K562 (cell line): ENCODE results near the gene CCSAP. TPM values are rescaled to one million over a fixed set of nuclear protein-coding genes. Genes with fewer than 3 reads are reported as not detected.
A peak's percentile ranks its signal among the peaks of the same experiment; 100 is the strongest.

Experiments
- ATAC-seq: fragments of 200-7000 bp; cut with Tn5 transposase; 3 replicates; pipeline ENCODE4 v1.9.1; 2020; ENCODE audit warnings: moderate library complexity
- BruUV-seq: library from RNA; stranded (reverse); fragments of 400-500 nt; replicated peaks from 2 replicates; lab custom pipeline; 2021; lab: Mats Ljungman, UMichigan
- CTCF ChIA-PET: fragments of 300-600 bp; formaldehyde crosslinking; extraction: SDS; loops from one replicate; lab custom pipeline; 2021; ENCODE audit warnings: low intra/inter-chr PET ratio; lab: Yijun Ruan, JAX
- POLR2A ChIA-PET: fragments of 300-600, 350-650 bp; sonication (Branson Sonifier 250); formaldehyde crosslinking; extraction: SDS; loops from one replicate; lab custom pipeline; 2021; ENCODE audit warnings: antibody characterized with exemption, inconsistent platforms; lab: Yijun Ruan, JAX
- DNase-seq, 4 experiments: peaks; one replicate each; pipeline versions ENCODE4 v3.0.0 to v3.0.0-alpha.2; 2011 to 2018; ENCODE audit warnings: low spot score in 3 of 4, mixed read lengths in 3 of 4; ENCODE audit errors: extremely low read depth in 1 of 4
- FAIRE-seq: peaks from 2 replicates; lab custom pipeline; 2011; peaks lifted over from hg19 to GRCh38; lab: Jason Lieb, UNC
- H2AFZ ChIP-seq: 2 replicates; pipeline ENCODE4 v1.6.0; 2011; ENCODE audit warnings: low read depth, low read length, control low read depth, inconsistent platforms
- H3K27ac ChIP-seq: fragments of 200-600 bp; 3 replicates; pipeline ENCODE4 v1.8.0; 2011; ENCODE audit warnings: low read depth, mild to moderate bottlenecking, control low read depth, inconsistent platforms, low read length, moderate library complexity, mixed read lengths; ENCODE audit errors: extremely low read depth
- H3K27me3 ChIP-seq, 2 experiments: fragments of 300-600 bp in 1 of 2; 2 replicates in 1 of 2; 3 replicates in 1 of 2; pipeline versions ENCODE4 v1.6.0 to v1.8.0; 2011; ENCODE audit warnings: inconsistent platforms in 2 of 2, low read length in 2 of 2, mild to moderate bottlenecking in 1 of 2, mixed read lengths in 1 of 2, moderate library complexity in 1 of 2; ENCODE audit not compliant: control insufficient read depth in 2 of 2, insufficient read depth in 2 of 2
- H3K36me3 ChIP-seq: fragments of 300-600 bp; 3 replicates; pipeline ENCODE4 v1.8.0; 2011; ENCODE audit warnings: mild to moderate bottlenecking, low read length, inconsistent platforms; ENCODE audit not compliant: control insufficient read depth, insufficient read depth
- H3K4me1 ChIP-seq, 2 experiments: fragments of 200-600 bp in 1 of 2; replicated peaks in 1 of 2; 2 replicates in 1 of 2; 3 replicates in 1 of 2; pipeline versions ENCODE4 v1.5.1 to v1.8.0; 2011; ENCODE audit warnings: inconsistent platforms in 2 of 2, low read length in 2 of 2, mild to moderate bottlenecking in 1 of 2, mixed read lengths in 1 of 2, moderate library complexity in 1 of 2; ENCODE audit not compliant: control insufficient read depth in 2 of 2, insufficient read depth in 2 of 2
- H3K4me2 ChIP-seq: 2 replicates; pipeline ENCODE4 v1.6.1; 2011; ENCODE audit warnings: low read length, control low read depth, inconsistent platforms, mixed read lengths; ENCODE audit not compliant: insufficient read depth
- H3K4me3 ChIP-seq: fragments of 200-600 bp; sonication (generic), shearing (Covaris generic); 2 replicates; pipeline ENCODE4 v1.5.1; 2016; ENCODE audit warnings: control low read depth, inconsistent platforms
- H3K79me2 ChIP-seq: fragments of 200-600 bp; 3 replicates; pipeline ENCODE4 v1.8.0; 2011; ENCODE audit warnings: low read length, inconsistent platforms; ENCODE audit not compliant: control insufficient read depth, insufficient read depth
- H3K9ac ChIP-seq, 2 experiments: 2 replicates each; pipeline versions ENCODE4 v1.6.0 to v1.6.1; 2011; ENCODE audit warnings: low read depth in 2 of 2, low read length in 2 of 2, control low read depth in 1 of 2, inconsistent platforms in 1 of 2, mild to moderate bottlenecking in 1 of 2, mixed read lengths in 1 of 2; ENCODE audit not compliant: insufficient read depth in 1 of 2
- H3K9me1 ChIP-seq: one replicate; pipeline ENCODE4 v1.6.0; 2011; ENCODE audit warnings: inconsistent platforms, mild to moderate bottlenecking, low read length, moderate library complexity; ENCODE audit not compliant: control insufficient read depth, insufficient read depth
- H3K9me3 ChIP-seq: replicated peaks from 2 replicates; pipeline ENCODE4 v1.5.1; 2011; ENCODE audit warnings: low read depth, low read length, inconsistent platforms; ENCODE audit not compliant: control insufficient read depth, insufficient read depth
- H4K20me1 ChIP-seq: replicated peaks from 2 replicates; pipeline ENCODE4 v1.6.1; 2011; ENCODE audit warnings: low read length, inconsistent platforms, mixed read lengths; ENCODE audit not compliant: control insufficient read depth, insufficient read depth
- BCOR ChIP-seq: fragments of 450-650 bp; IDR thresholded peaks from 2 replicates; pipeline ENCODE4 v1.6.1; 2016
- GATAD2B ChIP-seq: fragments of 450-650 bp; IDR thresholded peaks from 2 replicates; pipeline ENCODE4 v1.6.1; 2017; ENCODE audit warnings: mild to moderate bottlenecking, borderline replicate concordance
- HBP1 ChIP-seq: fragments of 450-650 bp; formaldehyde crosslinking; IDR thresholded peaks from 2 replicates; pipeline ENCODE4 v1.4.0; 2022; ENCODE audit warnings: missing genetic modification characterization
- HDAC2 ChIP-seq: fragments of 450-650 bp; IDR thresholded peaks from 2 replicates; pipeline ENCODE4 v1.6.1; 2016; ENCODE audit warnings: mild to moderate bottlenecking
- KDM1A ChIP-seq, 2 experiments: fragments of 450-650 bp; IDR thresholded peaks; 2 replicates each; pipeline ENCODE4 v1.6.1; 2016; ENCODE audit warnings: mild to moderate bottlenecking in 2 of 2
- RBM25 ChIP-seq: fragments of 200-400 bp; formaldehyde crosslinking; IDR thresholded peaks from 2 replicates; pipeline ENCODE4 v1.6.1; 2018; ENCODE audit warnings: low read length, low read depth, moderate library complexity; ENCODE audit not compliant: severe bottlenecking
- RCOR1 ChIP-seq, 2 experiments: IDR thresholded peaks; 2 replicates each; pipeline ENCODE4 v1.6.1; 2012; ENCODE audit warnings: low read depth in 2 of 2, low read length in 2 of 2, borderline replicate concordance in 1 of 2, improper control_type of control experiment in 1 of 2
- SMARCA5 ChIP-seq: fragments of 450-650 bp; IDR thresholded peaks from 2 replicates; pipeline ENCODE4 v1.6.1; 2016
- THAP7 ChIP-seq: fragments of 250-450 bp; sonication (Bioruptor Pico); IDR thresholded peaks from 2 replicates; pipeline ENCODE4 v1.5.0; 2021
- TRIM28 ChIP-seq: fragments of 450-650 bp; IDR thresholded peaks from 2 replicates; pipeline ENCODE4 v1.6.1; 2017
- ZNF3 ChIP-seq: fragments of 250-450 bp; sonication (Bioruptor Pico); IDR thresholded peaks from 2 replicates; pipeline ENCODE4 v1.5.0; 2021; ENCODE audit warnings: mild to moderate bottlenecking, moderate library complexity
- ZNF324 ChIP-seq: fragments of 250-450 bp; sonication (Bioruptor Pico); IDR thresholded peaks from 2 replicates; pipeline ENCODE4 v1.4.0; 2020; ENCODE audit warnings: mild to moderate bottlenecking
- in situ Hi-C: fragments of 300-500 bp; cut with MboI; formaldehyde crosslinking; loops from 4 replicates; pipeline ENCODE4 v1.15.0; 2018; ENCODE audit warnings: inconsistent platforms, mixed read lengths
- intact Hi-C: fragments of 100-400 bp; cut with micrococcal nuclease; formaldehyde crosslinking; loops from 2 replicates; pipeline ENCODE4 v1.14.2; 2022
- polyA plus RNA-seq, 8 experiments: library from polyadenylated mRNA; depleted of rRNA in 4 of 8; stranded (reverse) in 5 of 8; unstranded in 3 of 8; fragments of >200 nt; fragmentation: Nextera tagmentation in 2 of 8; fragmentation: Illumina TruSeq in 1 of 8; extraction: Ambion mirVana in 2 of 8; extraction: Trizol in 1 of 8; gene quantifications; 2 replicates each; pipeline versions ENCODE4 v1.2.1 to v1.2.3, GENCODE V29; 2011 to 2014; ENCODE audit warnings: inconsistent platforms in 1 of 8, missing spikeins in 1 of 8
- total RNA-seq, 7 experiments: library from RNA; depleted of rRNA in 6 of 7; stranded (reverse); fragments of >200 nt in 6 of 7; fragmentation: Illumina TruSeq in 2 of 7; extraction: Trizol in 2 of 7; gene quantifications; 2 replicates each; pipeline versions ENCODE4 v1.2.1 to v1.2.3, GENCODE V29; 2011 to 2021; ENCODE audit warnings: low replicate concordance in 1 of 7

Gene CCSAP
- total and polyA plus RNA-seq, 9 of the 15 experiments (the other 6 are each of a cell fraction or from before 2014, with no cell fraction given) = 3.6 to 15.9 (median 9.5) TPM

GRCh38 chr1:229355661-229356060 lies 12.8 kb upstream of the CCSAP start:
- ATAC-seq (no peak), FAIRE-seq (no peak)
- Histone ChIP-seq H3K27me3 (peaks cover 9 to 13% of the 10 kb centered on the region in 2 experiments; a peak in 3 of 5 replicates), H3K4me1 (peaks cover 0 to 13% of the 10 kb centered on the region in 2 experiments; a peak in 2 of 5 replicates), H3K9me1 (no peaks in the 10 kb centered on the region), H3K9me3 (0 out of 2 replicates have a peak, but pooled peaks cover 2% of the 10 kb centered on the region), H4K20me1 (no peaks in the 10 kb centered on the region), H2AFZ (no peak overlapping the region), H3K4me3 (no peak overlapping the region), H3K36me3 (no peaks in the 10 kb centered on the region)
- BruUV-seq = no TSS peak
- ChIA-PET CTCF (no interaction called here), POLR2A (interaction anchor here (1.1 to 1.9 kb wide), 2 partner anchors 9 to 10 kb away, joined by 3 to 6 read pairs; no protein-coding TSS in a partner anchor)
- in situ Hi-C loops = no loop called here
- peak; percentile 92 for TF ChIP-seq ZNF324 (CRISPR knock-in tag)
- TF ChIP-seq THAP7 (CRISPR knock-in tag) = no peak
- TF ChIP-seq, all 486 proteins: peak for 1
- no peak overlapping the region for H3K27ac ChIP-seq
- no peak overlapping the region for H3K9ac ChIP-seq
- intact Hi-C loops = no loop called here
- H3K4me2 ChIP-seq = no peak overlapping the region
- H3K79me2 ChIP-seq = no peaks in the 10 kb centered on the region
- DNase-seq = no peak

- FAIRE-seq (no peak), ATAC-seq (no peak), DNase-seq (no peak)
- in situ Hi-C loops (no loop called here), intact Hi-C loops (no loop called here)
- no peak overlapping the region for H3K4me2 ChIP-seq
- H3K9me1 ChIP-seq = no peaks in the 10 kb centered on the region
- H3K9me3 ChIP-seq = 0 out of 2 replicates have a peak, but pooled peaks cover 2% of the 10 kb centered on the region
- no peaks in the 10 kb centered on the region for H3K79me2 ChIP-seq
- H3K27ac ChIP-seq = no peak overlapping the region
- H2AFZ ChIP-seq = no peak overlapping the region
- BruUV-seq = no TSS peak
- no peaks in the 10 kb centered on the region for H4K20me1 ChIP-seq
- ChIA-PET POLR2A (interaction anchor here (1.3 to 1.9 kb wide), 2 partner anchors 8 to 11 kb away, joined by 3 to 6 read pairs; partner anchors contain the start of gene CCSAP), CTCF (interaction anchor here (0.6 kb wide), 1 partner anchor 38 kb away, joined by 3 read pairs; no protein-coding TSS in a partner anchor)
- no peaks in the 10 kb centered on the region for H3K36me3 ChIP-seq
- peaks cover 5 to 22% of the 10 kb centered on the region in 2 experiments; a peak in 3 of 5 replicates for H3K4me1 ChIP-seq
- no peak overlapping the region for H3K4me3 ChIP-seq
- TF ChIP-seq BCOR = peak; percentile 79
- TF ChIP-seq HBP1 = no peak
- TF ChIP-seq SMARCA5 = peak; percentile 61; the same call in 1 of the 2 replicates
- TF ChIP-seq RBM25 = peak; percentile 96
- TF ChIP-seq RCOR1 (IDR thresholded peaks at IDR 0.05; ENCODE audit: borderline replicate concordance in 1 of 2, low read depth in 2 of 2, low read length in 2 of 2) = peak in 1 of 2 experiments; percentile 62; a peak in 2 of 4 replicates
- peak; percentile 36; the same call in 1 of the 2 replicates for TF ChIP-seq HDAC2
- peak; percentile 94 for TF ChIP-seq TRIM28
- peak; percentile 52; the same call in 1 of the 2 replicates for TF ChIP-seq ZNF3 (CRISPR knock-in tag)
- TF ChIP-seq KDM1A (IDR thresholded peaks at IDR 0.05) = peak; percentile 34 to 76; a peak in 3 of 4 replicates
- no peak for TF ChIP-seq GATAD2B
- no peak overlapping the region for H3K9ac ChIP-seq
- H3K27me3 ChIP-seq = peaks cover 4 to 8% of the 10 kb centered on the region in 2 experiments; a peak in 2 of 5 replicates
Observed at GRCh38 chr1:229354226-229354625, 11.4 kb upstream of the CCSAP start.
